ENCODE data around the gene FBXW8. TPM values are rescaled to one million over a fixed set of nuclear protein-coding genes. Genes with fewer than 3 reads are reported as not detected.

Gene FBXW8
- total RNA-seq, 3 donors from 2014 or later: 12.0 to 13.2 (median 13.1) TPM

- no peaks in the 10 kb centered on the region for H3K36me3 ChIP-seq (ENCODE audit: low read depth)
- H3K4me1 ChIP-seq (ENCODE audit: low read depth): no peaks in the 10 kb centered on the region
- no peak for DNase-seq
- ATAC-seq: no peak
- TF ChIP-seq CTCF (IDR thresholded peaks at IDR 0.05): no peak
- intact Hi-C loops (cut with DNase I, micrococcal nuclease): no loop called here
- H3K9me3 ChIP-seq: no peaks in the 10 kb centered on the region
- H3K4me3 ChIP-seq: no peak overlapping the region
Observed at GRCh38 chr12:116894913-116895312, 15.8 kb upstream of the FBXW8 start.

GRCh38 chr12:116896411-116896924 lies 14.3 kb upstream of the FBXW8 start:
- Histone ChIP-seq H3K4me1 (ENCODE audit: low read depth) (no peaks in the 10 kb centered on the region), H3K36me3 (ENCODE audit: low read depth) (no peaks in the 10 kb centered on the region), H3K4me3 (no peak overlapping the region), H3K9me3 (no peaks in the 10 kb centered on the region)
- DNase-seq (no peak), ATAC-seq (no peak)
- TF ChIP-seq CTCF (IDR thresholded peaks at IDR 0.05): no peak
- intact Hi-C loops (cut with DNase I, micrococcal nuclease): no loop called here

GRCh38 chr12:116897476-116897875 lies 13.3 kb upstream of the FBXW8 start:
- Histone ChIP-seq H3K9me3 (no peaks in the 10 kb centered on the region), H3K4me3 (no peak overlapping the region), H3K36me3 (ENCODE audit: low read depth) (no peaks in the 10 kb centered on the region), H3K4me1 (ENCODE audit: low read depth) (no peaks in the 10 kb centered on the region)
- no peak for ATAC-seq
- DNase-seq: no peak
- intact Hi-C loops (cut with DNase I, micrococcal nuclease): no loop called here
- no peak for TF ChIP-seq CTCF (IDR thresholded peaks at IDR 0.05)

GRCh38 chr12:116898669-116899068 lies 12.1 kb upstream of the FBXW8 start:
- no peak for DNase-seq

GRCh38 chr12:116901612-116902011 lies 9.1 kb upstream of the FBXW8 start:
- Histone ChIP-seq H3K4me1 (ENCODE audit: low read depth) (no peaks in the 10 kb centered on the region), H3K9me3 (no peaks in the 10 kb centered on the region), H3K36me3 (ENCODE audit: low read depth) (no peaks in the 10 kb centered on the region), H3K4me3 (no peak overlapping the region)
- no peak for TF ChIP-seq CTCF (IDR thresholded peaks at IDR 0.05)
- DNase-seq (no peak), ATAC-seq (no peak)
- intact Hi-C loops (cut with DNase I, micrococcal nuclease): no loop called here

More at GRCh38 chr12:116898669-116899068, 12.1 kb upstream of the FBXW8 start:
- no peak overlapping the region for H3K4me3 ChIP-seq
- intact Hi-C loops (cut with DNase I, micrococcal nuclease): no loop called here
- H3K36me3 ChIP-seq (ENCODE audit: low read depth): no peaks in the 10 kb centered on the region
- TF ChIP-seq CTCF (IDR thresholded peaks at IDR 0.05): no peak
- no peaks in the 10 kb centered on the region for H3K4me1 ChIP-seq (ENCODE audit: low read depth)
- no peaks in the 10 kb centered on the region for H3K9me3 ChIP-seq
- no peak for ATAC-seq

GRCh38 chr12:116903818-116904217 lies 6.9 kb upstream of the FBXW8 start:
- TF ChIP-seq CTCF (IDR thresholded peaks at IDR 0.05): no peak
- no peak for ATAC-seq
- intact Hi-C loops (cut with DNase I, micrococcal nuclease): no loop called here
- H3K4me1 ChIP-seq (ENCODE audit: low read depth): no peaks in the 10 kb centered on the region
- H3K9me3 ChIP-seq: no peaks in the 10 kb centered on the region
- H3K36me3 ChIP-seq (ENCODE audit: low read depth): no peaks in the 10 kb centered on the region
- no peak for DNase-seq
- H3K4me3 ChIP-seq: no peak overlapping the region

Measured in mucosa of descending colon (tissue), 3 donors.